NCI-H345 treated with DMSO at 0.1 percent for 48 hours (cell line): ENCODE results near the gene DMBX1.
A peak's percentile ranks its signal among the peaks of the same experiment; 100 is the strongest.

ENCODE experiments used
- DNase-seq: peaks from one replicate; lab custom pipeline; 2025; ENCODE audit not compliant: unreplicated experiment; lab: John Stamatoyannopoulos, UW

Gene DMBX1

GRCh38 chr1:46481961-46482360, 7.7 kb upstream of the DMBX1 start:
- DNase-seq = no peak

- DNase-seq = no peak
These were observed 6.0 kb upstream of the DMBX1 start for GRCh38 chr1:46483589-46483988.

- no peak for DNase-seq
These were observed 4.7 kb upstream of the DMBX1 start for GRCh38 chr1:46484783-46485490.

- no peak for DNase-seq
These were observed 3.8 kb upstream of the DMBX1 start for GRCh38 chr1:46485564-46486431.

GRCh38 chr1:46486432-46487015, 3.1 kb upstream of the DMBX1 start:
- no peak for DNase-seq

- peak; percentile 11 for DNase-seq
These were observed 1.8 kb upstream of the DMBX1 start for GRCh38 chr1:46487818-46488218.

- DNase-seq = no peak
These were observed 1.1 kb upstream of the DMBX1 start for GRCh38 chr1:46488343-46489168.

GRCh38 chr1:46489169-46489637, 433 bp upstream of the DMBX1 start:
- peak; percentile 27 for DNase-seq

GRCh38 chr1:46490406-46490655, 695 bp downstream of the DMBX1 start:
- no peak for DNase-seq

GRCh38 chr1:46490656-46491442, 1.2 kb downstream of the DMBX1 start:
- DNase-seq = no peak

- no peak for DNase-seq
These were observed 2.0 kb downstream of the DMBX1 start for GRCh38 chr1:46491443-46492268.

GRCh38 chr1:46492269-46492853, 2.7 kb downstream of the DMBX1 start:
- no peak for DNase-seq

GRCh38 chr1:46492871-46493270, 3.2 kb downstream of the DMBX1 start:
- no peak for DNase-seq

GRCh38 chr1:46493316-46494032, 3.8 kb downstream of the DMBX1 start:
- no peak for DNase-seq

- no peak for DNase-seq
These were observed 5.3 kb downstream of the DMBX1 start for GRCh38 chr1:46494910-46495309.

- no peak for DNase-seq
These were observed 6.1 kb downstream of the DMBX1 start for GRCh38 chr1:46495778-46496177.

- no peak for DNase-seq
These were observed 6.9 kb downstream of the DMBX1 start for GRCh38 chr1:46496505-46496904.

GRCh38 chr1:46497020-46497419, 7.4 kb downstream of the DMBX1 start:
- DNase-seq = no peak

GRCh38 chr1:46497665-46498064, 8.0 kb downstream of the DMBX1 start:
- DNase-seq = no peak
